NCI-H2196 (cell line): ENCODE measurements around the gene COL4A1.

Experiments
- DNase-seq: peaks from one replicate; lab custom pipeline; 2025; ENCODE audit not compliant: unreplicated experiment; lab: John Stamatoyannopoulos, UW

The COL4A1 gene

DNA sequence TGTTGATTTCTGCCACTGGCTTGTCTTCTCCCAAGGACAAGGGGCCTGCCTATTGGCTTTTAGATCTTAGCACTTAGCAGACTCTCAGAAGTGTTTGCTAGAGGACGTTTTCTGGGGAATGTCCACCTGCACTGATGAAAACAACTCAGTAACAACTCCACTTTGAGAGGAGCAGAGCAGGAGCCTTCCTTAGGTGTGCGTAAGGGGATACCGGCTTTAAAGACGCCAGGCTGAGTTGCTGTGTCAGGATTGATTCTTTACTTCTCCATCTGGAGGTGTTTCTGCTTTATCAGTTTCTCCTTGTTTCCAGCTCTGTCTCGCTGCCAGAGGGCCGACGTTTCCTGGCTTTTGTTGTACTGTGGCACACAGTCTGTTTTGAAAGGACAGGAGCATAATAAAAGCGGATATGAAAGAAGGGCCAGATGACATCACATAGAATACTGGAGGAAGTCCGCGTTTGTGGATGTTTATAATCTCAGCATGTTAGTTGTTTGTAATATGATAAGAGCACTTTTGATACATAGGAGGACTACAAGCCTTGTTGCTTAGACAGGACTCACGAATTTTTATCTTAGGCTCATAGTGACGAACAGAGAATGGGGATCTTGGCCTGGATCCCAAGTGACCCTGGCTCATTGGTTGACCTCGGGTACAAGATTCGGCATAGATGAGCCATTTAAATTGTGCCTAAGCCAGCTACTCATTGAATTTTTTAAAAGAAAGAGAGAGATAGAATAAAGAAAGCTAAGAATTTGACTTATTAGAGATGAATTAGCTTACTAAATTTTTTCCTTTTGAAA lies 34.7 kb upstream of the COL4A1 start:
- no peak for DNase-seq

DNA sequence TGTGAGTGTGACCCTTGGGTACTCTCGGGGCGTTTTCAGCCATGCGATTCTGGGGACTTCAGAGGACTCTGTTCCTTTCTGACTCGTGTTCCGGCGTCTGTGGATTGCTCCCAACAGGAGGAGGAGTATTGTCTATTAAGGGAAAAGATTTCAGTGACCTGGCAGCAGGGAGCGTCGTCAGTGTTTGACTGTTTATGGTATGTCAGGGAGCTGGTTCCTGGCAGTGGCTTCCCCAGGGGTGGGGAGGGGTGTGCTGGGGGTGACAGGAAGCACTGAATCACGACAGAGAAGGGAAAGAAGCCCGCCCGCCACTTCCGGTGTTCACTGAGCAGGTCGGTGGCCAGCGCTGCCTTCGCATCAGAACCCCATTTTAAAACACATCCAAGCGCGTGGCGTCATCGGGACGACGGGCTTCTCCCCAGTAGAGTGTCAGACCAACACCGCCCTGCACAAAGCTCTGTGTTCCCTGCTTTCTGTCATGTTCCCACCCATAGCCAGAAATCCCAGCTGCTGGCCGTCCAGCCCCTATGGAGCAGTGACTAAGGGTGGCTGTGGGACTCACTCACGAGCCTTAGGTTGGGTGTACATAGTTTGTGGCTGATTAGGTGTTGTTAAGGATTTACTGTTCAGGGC lies 34.0 kb upstream of the COL4A1 start:
- DNase-seq, result no peak

- no peak for DNase-seq
These were observed 33.1 kb upstream of the COL4A1 start for GRCh38 chr13:110339975-110340550.

DNA sequence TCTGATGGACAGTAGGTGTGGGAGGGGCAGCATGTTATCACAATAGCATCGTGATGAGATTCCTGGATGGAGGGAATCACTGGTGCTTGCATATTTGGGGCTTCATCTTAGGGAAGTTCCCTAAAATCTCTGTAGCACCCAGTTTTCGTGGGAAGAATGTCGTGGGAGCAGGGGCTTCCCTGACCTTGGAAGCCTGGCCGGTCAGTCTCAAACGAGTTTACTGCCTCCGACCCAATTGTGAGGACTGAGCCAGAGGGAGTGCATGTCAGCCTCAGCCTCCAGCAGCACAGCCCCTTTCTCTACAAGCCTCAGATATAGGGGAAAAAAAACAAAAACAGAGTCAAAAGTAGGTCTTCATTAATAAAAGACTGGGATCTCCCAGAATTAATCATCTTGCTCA lies 32.3 kb upstream of the COL4A1 start:
- DNase-seq, result no peak

DNA sequence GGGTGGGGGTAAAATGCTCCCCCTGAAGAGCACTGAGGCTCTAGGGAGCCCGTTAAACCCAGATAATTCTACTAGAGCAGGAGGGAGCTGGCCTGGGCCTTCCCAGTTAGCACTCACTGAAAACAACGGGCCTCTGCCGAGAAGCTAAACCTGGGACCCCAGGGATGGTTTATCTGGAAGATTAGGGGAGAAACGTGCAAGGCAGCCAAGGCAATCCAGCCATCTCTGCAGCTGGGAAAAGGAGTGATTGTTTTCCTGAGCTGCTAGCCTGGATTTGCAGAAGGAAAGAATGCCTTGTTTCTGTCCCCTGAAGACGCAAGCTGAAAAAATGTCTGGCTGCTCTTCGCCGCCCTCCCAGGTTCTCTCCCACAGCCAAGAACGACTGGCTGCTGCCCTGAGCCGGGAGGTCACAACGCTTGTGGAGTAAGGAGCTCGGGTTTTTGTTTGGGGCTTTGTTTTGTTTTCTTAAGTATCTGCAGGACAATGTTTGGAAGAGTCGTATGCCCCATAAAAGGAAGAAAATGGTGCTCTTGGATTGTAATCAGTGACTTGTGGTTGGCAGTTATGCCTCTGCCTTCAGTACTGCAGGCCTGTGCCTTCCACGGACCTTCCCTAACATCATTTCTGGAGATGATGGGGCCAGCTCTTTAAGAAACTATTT lies 31.6 kb upstream of the COL4A1 start:
- DNase-seq, result no peak

DNA sequence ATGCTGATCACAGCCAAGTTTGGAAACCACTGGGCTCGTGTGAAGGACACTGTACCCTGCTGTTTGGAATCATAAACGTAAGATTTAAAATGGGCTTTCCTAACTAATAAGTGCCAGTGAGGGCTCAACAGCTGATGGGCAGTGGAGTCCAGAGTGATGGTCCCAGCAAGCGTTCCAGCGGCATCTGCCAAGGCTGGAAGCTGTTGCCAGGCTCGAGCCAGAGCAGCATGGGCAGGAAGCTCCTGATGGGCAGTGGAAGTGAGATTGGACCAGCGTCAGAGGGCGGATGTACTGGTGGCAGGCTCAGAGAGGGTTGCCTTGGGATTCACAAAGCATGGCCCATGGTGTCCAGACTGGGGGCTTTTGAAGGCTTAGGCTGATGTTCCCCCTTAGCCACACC lies 30.3 kb upstream of the COL4A1 start:
- no peak for DNase-seq

GRCh38 chr13:110336681-110337080 lies 29.7 kb upstream of the COL4A1 start:
- no peak for DNase-seq

DNA sequence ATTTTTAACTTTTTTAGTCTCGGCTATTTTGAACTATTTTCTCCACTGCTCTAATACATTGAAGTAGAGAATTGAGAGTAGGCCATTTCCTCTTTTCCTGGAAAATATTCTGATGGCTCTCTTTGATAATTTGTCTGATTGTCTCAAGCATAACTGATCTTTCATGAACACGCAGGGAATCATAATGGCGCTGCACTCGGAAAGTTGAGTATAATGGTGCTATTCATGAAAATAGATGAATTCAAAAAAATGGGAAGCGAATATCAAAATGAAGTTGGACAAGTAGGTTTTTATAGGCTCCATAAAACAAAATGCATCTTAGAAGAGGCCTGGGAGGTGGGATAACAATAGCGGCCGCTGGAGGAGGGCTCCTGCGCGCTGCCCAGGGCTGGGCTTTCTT lies 29.2 kb upstream of the COL4A1 start:
- DNase-seq, result no peak

DNA sequence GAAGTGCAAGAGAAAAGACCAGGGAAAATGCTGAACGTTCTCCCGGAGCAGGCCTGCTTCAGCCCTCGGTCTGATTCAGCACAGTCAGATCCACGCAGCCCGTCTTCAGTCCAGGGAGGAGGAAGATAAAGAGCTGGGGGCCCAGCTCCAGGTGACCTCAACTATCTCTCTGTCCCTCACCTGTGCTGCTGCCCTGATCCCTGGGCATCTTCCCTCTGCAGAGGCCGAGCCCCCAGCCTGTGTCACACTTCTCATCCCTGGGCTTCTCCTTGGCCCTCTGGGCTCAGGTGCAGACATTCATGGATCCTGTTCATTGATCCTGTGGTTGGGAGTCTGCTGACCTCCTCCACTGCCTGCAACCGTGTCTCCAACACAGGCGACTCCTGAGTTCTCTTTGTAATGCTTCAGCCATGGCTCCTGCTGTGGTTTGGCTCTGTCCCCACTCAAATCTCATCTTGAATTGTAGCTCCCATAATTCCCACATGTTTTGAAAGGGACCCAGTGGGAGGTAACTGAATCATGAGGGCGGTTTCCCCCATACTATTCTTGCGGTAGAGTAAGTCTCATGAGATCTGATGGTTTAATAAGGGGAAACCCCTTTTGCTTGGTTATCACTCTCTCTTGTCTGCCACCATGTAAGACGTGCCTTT lies 28.0 kb upstream of the COL4A1 start:
- DNase-seq, result no peak

DNA sequence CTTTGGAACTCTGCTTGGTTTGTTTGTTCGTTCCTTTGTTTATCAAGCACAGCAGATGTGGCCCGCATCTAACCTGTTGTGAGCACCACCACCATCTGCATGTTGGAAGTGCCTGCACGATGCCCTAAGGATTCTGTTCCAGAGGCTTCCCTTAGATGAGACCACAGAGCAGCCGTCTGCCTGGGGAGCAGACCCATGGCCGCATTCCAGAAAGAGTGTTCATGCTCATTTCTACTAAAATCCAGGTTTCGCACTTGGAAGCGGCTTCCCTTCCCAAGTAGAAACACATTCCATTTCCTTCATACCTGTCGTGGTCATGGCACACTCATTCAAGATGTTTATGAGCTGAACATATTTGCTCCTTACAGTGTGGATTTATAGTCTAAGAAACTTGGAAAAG lies 27.3 kb upstream of the COL4A1 start:
- no peak for DNase-seq

GRCh38 chr13:110333837-110334236 lies 26.9 kb upstream of the COL4A1 start:
- no peak for DNase-seq

DNA sequence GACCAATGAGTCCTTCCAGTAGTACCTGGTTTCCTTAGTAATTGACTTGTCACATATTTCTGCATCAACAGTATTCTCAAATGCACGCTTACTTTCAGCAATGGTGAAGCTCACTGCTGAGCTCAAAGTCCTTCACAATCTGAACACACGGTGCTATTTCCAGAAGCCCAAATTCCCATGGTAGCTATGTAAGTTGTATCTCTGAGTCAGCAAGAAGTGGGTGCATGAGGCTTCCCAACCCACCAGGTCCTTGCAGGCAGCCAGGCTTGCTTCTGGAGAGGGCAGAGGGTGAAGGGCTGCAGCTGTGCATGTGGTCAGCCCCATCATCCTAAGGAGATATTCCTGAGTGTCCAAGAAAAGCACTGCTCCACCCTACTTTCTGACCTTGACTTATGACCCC lies 25.8 kb upstream of the COL4A1 start:
- no peak for DNase-seq

GRCh38 chr13:110331362-110331761 lies 24.4 kb upstream of the COL4A1 start:
- no peak for DNase-seq

DNA sequence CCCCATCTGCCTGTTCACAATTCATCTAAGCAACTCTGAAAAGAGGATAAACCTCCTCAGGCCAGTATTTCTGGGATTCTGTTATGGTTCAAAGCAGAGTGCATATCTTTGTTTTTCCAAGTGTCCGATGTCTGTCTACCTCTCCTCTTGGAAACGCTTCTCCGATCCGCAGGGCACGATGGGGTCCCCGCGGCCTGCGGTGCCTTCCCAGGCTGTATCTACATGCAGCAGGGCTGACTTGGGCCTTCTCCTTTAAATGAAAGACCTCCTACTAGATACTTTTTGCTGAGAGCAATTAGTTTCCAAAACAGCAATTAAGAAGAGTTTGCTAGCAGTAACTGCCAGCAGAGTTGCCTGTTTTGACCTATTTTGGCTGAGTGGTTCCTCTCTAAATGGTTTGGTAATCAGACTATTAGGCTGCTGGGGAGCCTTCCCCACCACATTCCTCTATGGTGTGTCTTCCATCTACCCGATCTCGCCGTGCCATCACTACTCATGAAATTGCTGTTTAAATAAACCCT lies 23.6 kb upstream of the COL4A1 start:
- no peak for DNase-seq

- DNase-seq, result no peak
These were observed 23.0 kb upstream of the COL4A1 start for GRCh38 chr13:110329798-110330461.

DNA sequence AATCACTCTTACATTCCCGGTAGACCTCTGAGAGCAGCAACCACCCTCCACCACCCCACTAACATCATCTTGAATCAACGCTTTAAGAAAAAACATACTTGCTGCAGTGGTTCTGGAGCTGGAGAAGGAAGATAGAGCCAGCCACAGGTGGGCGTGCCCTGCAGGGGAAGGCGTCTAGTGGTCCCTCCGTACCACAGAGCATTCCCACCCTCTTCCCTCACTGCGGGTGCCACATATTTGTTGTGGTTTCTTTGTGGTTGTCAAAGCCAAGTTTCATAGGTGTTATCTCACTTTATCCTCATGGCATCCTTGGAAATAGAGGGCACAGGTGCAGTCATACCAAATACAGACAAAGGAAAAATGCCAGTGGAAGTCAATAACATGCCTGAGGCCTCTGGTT lies 22.3 kb upstream of the COL4A1 start:
- no peak for DNase-seq

GRCh38 chr13:110328573-110328972 lies 21.6 kb upstream of the COL4A1 start:
- DNase-seq, result no peak

GRCh38 chr13:110327051-110327721 lies 20.2 kb upstream of the COL4A1 start:
- no peak for DNase-seq

DNA sequence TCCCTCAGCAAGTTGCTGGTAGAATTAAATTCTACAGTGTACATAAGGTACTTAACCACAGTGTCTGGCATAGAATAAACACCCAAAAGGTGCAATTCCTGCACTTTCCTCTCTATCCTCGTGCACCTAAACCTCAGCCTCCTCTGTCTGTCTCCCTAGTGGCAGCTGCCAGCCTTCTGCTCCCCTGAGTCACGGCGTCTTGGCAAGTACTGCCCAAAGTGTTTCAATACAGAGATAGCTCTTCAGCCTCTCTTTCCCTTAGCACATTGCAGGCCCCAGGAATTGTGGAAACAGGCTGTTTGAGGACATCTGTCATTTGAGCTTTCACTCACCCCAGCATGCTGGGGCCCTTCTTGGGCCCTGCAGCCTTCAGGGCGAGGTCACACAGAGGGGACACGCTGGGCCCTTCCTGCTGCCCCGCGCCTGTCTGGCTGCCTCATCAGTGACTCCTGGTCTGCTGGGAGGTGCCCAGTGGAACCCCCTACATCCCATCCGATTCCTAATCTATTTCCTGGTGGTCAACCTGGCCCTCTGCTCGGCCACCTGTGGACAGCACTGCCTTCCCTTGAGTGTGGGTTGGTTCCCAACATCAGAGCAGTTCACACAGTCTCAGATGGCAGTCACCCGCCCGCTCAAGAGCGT lies 19.4 kb upstream of the COL4A1 start:
- no peak for DNase-seq
